ENCODE measurements around the gene ZNF747. TPM values are rescaled to one million over a fixed set of nuclear protein-coding genes. Genes with fewer than 3 reads are reported as not detected.
A peak's percentile ranks its signal among the peaks of the same experiment; 100 is the strongest.

ZNF747 gene
- total RNA-seq (2014; rRNA removed; shearing (Covaris generic)), result 14.5 and 16.2 TPM in 2 replicates

GRCh38 chr16:30534368-30535105 is at the start of gene ZNF747:
TSS of gene ZNF747 (minus strand) at chr16:30534858. CDS start at chr16:30534679, 179 bp downstream.
- DNase-seq, result peak; percentile 97
- peak within 1 kb of the TSS; percentile 86 for H3K4me3 ChIP-seq (ENCODE audit: insufficient read depth, low read depth, low read length)
- H3K27me3 ChIP-seq (ENCODE audit: control insufficient read depth, insufficient read depth, low read length), result no peaks in the 10 kb centered on the region

GRCh38 chr16:30582611-30583340 is 48.1 kb upstream of the ZNF747 start:
- DNase-seq, result peak; percentile 33
- Histone ChIP-seq H3K27me3 (ENCODE audit: control insufficient read depth, insufficient read depth, low read length) (no peaks in the 10 kb centered on the region), H3K4me3 (ENCODE audit: insufficient read depth, low read depth, low read length) (no peak overlapping the region), H3K36me3 (replicated peaks; ENCODE audit: control insufficient read depth, insufficient read depth, low read length) (peaks cover 7% of the 10 kb centered on the region)

More at GRCh38 chr16:30534368-30535105, at the start of gene ZNF747:
- peaks cover 2% of the 10 kb centered on the region for H3K36me3 ChIP-seq (replicated peaks; ENCODE audit: control insufficient read depth, insufficient read depth, low read length)

- H3K36me3 ChIP-seq (replicated peaks; ENCODE audit: control insufficient read depth, insufficient read depth, low read length), result peaks cover 7% of the 10 kb centered on the region
- H3K27me3 ChIP-seq (ENCODE audit: control insufficient read depth, insufficient read depth, low read length), result no peaks in the 10 kb centered on the region
- no peak for DNase-seq
- H3K4me3 ChIP-seq (ENCODE audit: insufficient read depth, low read depth, low read length), result no peak overlapping the region
Measured at GRCh38 chr16:30581457-30581856, 46.8 kb upstream of the ZNF747 start.

GRCh38 chr16:30574678-30575077 is 40.0 kb upstream of the ZNF747 start:
- H3K36me3 ChIP-seq (replicated peaks; ENCODE audit: control insufficient read depth, insufficient read depth, low read length), result no peaks in the 10 kb centered on the region; the same call in 1 of the 2 replicates
- H3K4me3 ChIP-seq (ENCODE audit: insufficient read depth, low read depth, low read length), result no peak overlapping the region
- DNase-seq, result no peak
- no peaks in the 10 kb centered on the region for H3K27me3 ChIP-seq (ENCODE audit: control insufficient read depth, insufficient read depth, low read length)

GRCh38 chr16:30571445-30572322 is 37.0 kb upstream of the ZNF747 start, which contains the start of gene ZNF688:
TSS of gene ZNF688 (minus strand) at chr16:30571714. CDS start at chr16:30571629, 85 bp downstream.
- H3K27me3 ChIP-seq (ENCODE audit: control insufficient read depth, insufficient read depth, low read length), result no peaks in the 10 kb centered on the region
- H3K36me3 ChIP-seq (replicated peaks; ENCODE audit: control insufficient read depth, insufficient read depth, low read length), result no peaks in the 10 kb centered on the region; the same call in 1 of the 2 replicates
- peak; percentile 98 for DNase-seq
- H3K4me3 ChIP-seq (ENCODE audit: insufficient read depth, low read depth, low read length), result peak within 1 kb of the TSS; percentile 67

- H3K4me3 ChIP-seq (ENCODE audit: insufficient read depth, low read depth, low read length), result peak overlapping the region; percentile 67
Measured at GRCh38 chr16:30570636-30571444, 36.2 kb upstream of the ZNF747 start.

GRCh38 chr16:30569746-30570635 is 35.3 kb upstream of the ZNF747 start:
- DNase-seq, result peak; percentile 56
- Histone ChIP-seq H3K4me3 (ENCODE audit: insufficient read depth, low read depth, low read length) (no peak overlapping the region), H3K36me3 (replicated peaks; ENCODE audit: control insufficient read depth, insufficient read depth, low read length) (no peaks in the 10 kb centered on the region; the same call in 1 of the 2 replicates), H3K27me3 (ENCODE audit: control insufficient read depth, insufficient read depth, low read length) (no peaks in the 10 kb centered on the region)

More at GRCh38 chr16:30570636-30571444, 36.2 kb upstream of the ZNF747 start:
- peak; percentile 81 for DNase-seq
- Histone ChIP-seq H3K36me3 (replicated peaks; ENCODE audit: control insufficient read depth, insufficient read depth, low read length) (no peaks in the 10 kb centered on the region; the same call in 1 of the 2 replicates), H3K27me3 (ENCODE audit: control insufficient read depth, insufficient read depth, low read length) (no peaks in the 10 kb centered on the region)

- no peak for DNase-seq
- Histone ChIP-seq H3K4me3 (ENCODE audit: insufficient read depth, low read depth, low read length) (no peak overlapping the region), H3K36me3 (replicated peaks; ENCODE audit: control insufficient read depth, insufficient read depth, low read length) (no peaks in the 10 kb centered on the region; the same call in 1 of the 2 replicates), H3K27me3 (ENCODE audit: control insufficient read depth, insufficient read depth, low read length) (no peaks in the 10 kb centered on the region)
Measured at GRCh38 chr16:30569281-30569680, 34.6 kb upstream of the ZNF747 start.

- no peak for DNase-seq
- no peaks in the 10 kb centered on the region for H3K27me3 ChIP-seq (ENCODE audit: control insufficient read depth, insufficient read depth, low read length)
- no peaks in the 10 kb centered on the region for H3K36me3 ChIP-seq (replicated peaks; ENCODE audit: control insufficient read depth, insufficient read depth, low read length)
- no peak overlapping the region for H3K4me3 ChIP-seq (ENCODE audit: insufficient read depth, low read depth, low read length)
Measured at GRCh38 chr16:30567991-30568638, 33.5 kb upstream of the ZNF747 start.

- DNase-seq, result no peak
- H3K4me3 ChIP-seq (ENCODE audit: insufficient read depth, low read depth, low read length), result no peak overlapping the region
- H3K27me3 ChIP-seq (ENCODE audit: control insufficient read depth, insufficient read depth, low read length), result no peaks in the 10 kb centered on the region
- no peaks in the 10 kb centered on the region for H3K36me3 ChIP-seq (replicated peaks; ENCODE audit: control insufficient read depth, insufficient read depth, low read length)
Measured at GRCh38 chr16:30567160-30567990, 32.7 kb upstream of the ZNF747 start.

- DNase-seq, result no peak
- H3K36me3 ChIP-seq (replicated peaks; ENCODE audit: control insufficient read depth, insufficient read depth, low read length), result no peaks in the 10 kb centered on the region
- H3K4me3 ChIP-seq (ENCODE audit: insufficient read depth, low read depth, low read length), result no peak overlapping the region
- no peaks in the 10 kb centered on the region for H3K27me3 ChIP-seq (ENCODE audit: control insufficient read depth, insufficient read depth, low read length)
Measured at GRCh38 chr16:30566531-30566930, 31.9 kb upstream of the ZNF747 start.

- Histone ChIP-seq H3K4me3 (ENCODE audit: insufficient read depth, low read depth, low read length) (no peak overlapping the region), H3K36me3 (replicated peaks; ENCODE audit: control insufficient read depth, insufficient read depth, low read length) (no peaks in the 10 kb centered on the region), H3K27me3 (ENCODE audit: control insufficient read depth, insufficient read depth, low read length) (no peaks in the 10 kb centered on the region)
- no peak for DNase-seq
Measured at GRCh38 chr16:30565984-30566383, 31.3 kb upstream of the ZNF747 start.
